Fibroblast of lung (primary cell): ENCODE data around the gene SIGLEC8.

ENCODE experiments used
- EZH2 ChIP-seq: IDR thresholded peaks from 2 replicates; pipeline ENCODE4 v1.5.1; 2012; ENCODE audit warnings: low read length, control low read depth, mild to moderate bottlenecking; ENCODE audit errors: missing control alignments
- TF ChIP-seq, protein P1 (sequence below), 2 donors: IDR thresholded peaks in 1 of 2; conservative IDR thresholded peaks in 1 of 2; 1 replicate in 1 of 2; 2 replicates in 1 of 2; pipeline ENCODE4 v1.5.1; 2011 to 2012; ENCODE audit warnings: low read length in 2 of 2, control low read depth in 1 of 2, inconsistent platforms in 1 of 2, low read depth in 1 of 2, mild to moderate bottlenecking in 1 of 2

GRCh38 chr19:51478381-51479234, 20.4 kb upstream of the SIGLEC8 start, which contains the start of gene CEACAM18:
- TF ChIP-seq, protein P1, sequence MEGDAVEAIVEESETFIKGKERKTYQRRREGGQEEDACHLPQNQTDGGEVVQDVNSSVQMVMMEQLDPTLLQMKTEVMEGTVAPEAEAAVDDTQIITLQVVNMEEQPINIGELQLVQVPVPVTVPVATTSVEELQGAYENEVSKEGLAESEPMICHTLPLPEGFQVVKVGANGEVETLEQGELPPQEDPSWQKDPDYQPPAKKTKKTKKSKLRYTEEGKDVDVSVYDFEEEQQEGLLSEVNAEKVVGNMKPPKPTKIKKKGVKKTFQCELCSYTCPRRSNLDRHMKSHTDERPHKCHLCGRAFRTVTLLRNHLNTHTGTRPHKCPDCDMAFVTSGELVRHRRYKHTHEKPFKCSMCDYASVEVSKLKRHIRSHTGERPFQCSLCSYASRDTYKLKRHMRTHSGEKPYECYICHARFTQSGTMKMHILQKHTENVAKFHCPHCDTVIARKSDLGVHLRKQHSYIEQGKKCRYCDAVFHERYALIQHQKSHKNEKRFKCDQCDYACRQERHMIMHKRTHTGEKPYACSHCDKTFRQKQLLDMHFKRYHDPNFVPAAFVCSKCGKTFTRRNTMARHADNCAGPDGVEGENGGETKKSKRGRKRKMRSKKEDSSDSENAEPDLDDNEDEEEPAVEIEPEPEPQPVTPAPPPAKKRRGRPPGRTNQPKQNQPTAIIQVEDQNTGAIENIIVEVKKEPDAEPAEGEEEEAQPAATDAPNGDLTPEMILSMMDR (conservative IDR thresholded peaks at IDR 0.05 in 1 of 2, IDR thresholded peaks at IDR 0.05 in 1 of 2; ENCODE audit: low read depth in 1 of 2, low read length in 2 of 2): no peak
- no peak for TF ChIP-seq EZH2
